Measurements from ENCODE around the gene AIP. TPM values are rescaled to one million over a fixed set of nuclear protein-coding genes. Genes with fewer than 3 reads are reported as not detected.

AIP gene
- polyA plus RNA-seq, 3 donors = 76.7 to 132 (median 99.3) TPM

DNA sequence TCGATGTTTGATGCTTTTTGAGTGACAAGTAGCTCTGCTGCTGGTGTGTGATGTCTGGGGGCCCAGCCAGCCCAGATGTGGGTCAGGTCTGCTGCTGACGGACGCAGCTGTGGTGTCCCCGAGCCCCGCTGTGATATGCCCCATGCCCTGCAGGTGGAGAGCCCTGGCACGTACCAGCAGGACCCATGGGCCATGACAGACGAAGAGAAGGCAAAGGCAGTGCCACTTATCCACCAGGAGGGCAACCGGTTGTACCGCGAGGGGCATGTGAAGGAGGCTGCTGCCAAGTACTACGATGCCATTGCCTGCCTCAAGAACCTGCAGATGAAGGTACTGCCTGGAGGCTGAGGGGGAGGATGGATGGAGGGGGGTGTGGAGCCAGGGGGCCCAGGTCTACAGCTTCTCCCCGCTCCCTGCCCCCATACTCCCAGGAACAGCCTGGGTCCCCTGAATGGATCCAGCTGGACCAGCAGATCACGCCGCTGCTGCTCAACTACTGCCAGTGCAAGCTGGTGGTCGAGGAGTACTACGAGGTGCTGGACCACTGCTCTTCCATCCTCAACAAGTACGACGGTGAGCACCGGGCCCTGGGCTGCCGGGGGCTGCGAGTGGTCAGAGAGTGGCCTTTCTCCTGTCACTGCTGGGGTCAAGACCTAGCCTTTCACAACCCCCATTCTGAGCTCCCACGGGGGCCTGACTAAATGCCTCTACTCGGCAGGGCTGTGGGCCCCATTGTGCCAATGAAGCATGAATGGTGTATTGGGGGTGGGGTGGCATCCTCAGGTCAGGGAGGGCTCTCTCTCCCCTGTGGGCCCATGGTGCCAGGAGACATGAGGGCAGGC is 7.3 kb downstream of the AIP start:
- Histone ChIP-seq H3K36me3 (replicated peaks in 1 of 2; ENCODE audit: control insufficient read depth in 1 of 2, insufficient read depth in 2 of 2, low read length in 2 of 2) (peaks cover 69 to 88% of the 10 kb centered on the region in 2 donors), H3K79me2 (ENCODE audit: insufficient read depth, low read length) (peaks cover 30% of the 10 kb centered on the region), H2AFZ (ENCODE audit: insufficient read depth, low read depth, low read length, poor library complexity, severe bottlenecking) (no peak overlapping the region), H3K27ac (ENCODE audit: low read depth in 1 of 2, low read length in 2 of 2) (no peak overlapping the region), H3K27me3 (ENCODE audit: control insufficient read depth in 2 of 2, insufficient read depth in 2 of 2, low read length in 2 of 2) (no peaks in the 10 kb centered on the region), H3K9me3 (replicated peaks in 1 of 2; ENCODE audit: control insufficient read depth in 1 of 2, insufficient read depth in 1 of 2, low read length in 2 of 2) (no peaks in the 10 kb centered on the region), H4K20me1 (ENCODE audit: insufficient read depth, low read length) (peaks cover 95% of the 10 kb centered on the region), H3K4me1 (ENCODE audit: control insufficient read depth in 1 of 2, insufficient read depth in 2 of 2, low read length in 2 of 2) (peaks cover 13 to 14% of the 10 kb centered on the region in 2 donors), H3K4me3 (replicated peaks in 1 of 3; ENCODE audit: low read depth in 2 of 3, low read length in 3 of 3) (no peak overlapping the region), H3K9ac (ENCODE audit: insufficient read depth, low read length, poor library complexity, severe bottlenecking) (no peak overlapping the region), H3K4me2 (replicated peaks; ENCODE audit: extremely low read depth, low read length, poor library complexity, severe bottlenecking) (no peak overlapping the region)
- intact Hi-C loops (cut with micrococcal nuclease) = no loop called here
- Mint-ChIP-seq H3K27ac (peak overlapping the region in 2 of 7 donors; percentile 37 to 54), H3K4me1 (peaks cover 14% of the 10 kb centered on the region), H3K27me3 (ENCODE audit: low read depth in 3 of 3) (no peaks in the 10 kb centered on the region), H3K9me3 (no peaks in the 10 kb centered on the region), H3K36me3 (peaks cover 64 to 85% of the 10 kb centered on the region in 2 donors), H3K4me3 (no peak overlapping the region)
- TF ChIP-seq CTCF (IDR thresholded peaks at IDR 0.05) = no peak
- WGBS (ENCODE audit: insufficient coverage) = 95% methylated on average over 19 of the region's 23 CpGs
- DNase-seq = no peak

DNA sequence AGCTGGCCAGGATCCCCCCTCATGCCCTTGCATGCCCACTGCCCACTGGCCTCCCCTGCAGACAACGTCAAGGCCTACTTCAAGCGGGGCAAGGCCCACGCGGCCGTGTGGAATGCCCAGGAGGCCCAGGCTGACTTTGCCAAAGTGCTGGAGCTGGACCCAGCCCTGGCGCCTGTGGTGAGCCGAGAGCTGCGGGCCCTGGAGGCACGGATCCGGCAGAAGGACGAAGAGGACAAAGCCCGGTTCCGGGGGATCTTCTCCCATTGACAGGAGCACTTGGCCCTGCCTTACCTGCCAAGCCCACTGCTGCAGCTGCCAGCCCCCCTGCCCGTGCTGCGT is 7.9 kb downstream of the AIP start:
- Mint-ChIP-seq H3K36me3 (peaks cover 66 to 91% of the 10 kb centered on the region in 2 donors), H3K4me3 (no peak overlapping the region), H3K27me3 (ENCODE audit: low read depth in 3 of 3) (no peaks in the 10 kb centered on the region), H3K4me1 (peaks cover 8% of the 10 kb centered on the region), H3K27ac (peak overlapping the region in 1 of 7 donors; percentile 55), H3K9me3 (no peaks in the 10 kb centered on the region)
- Histone ChIP-seq H3K4me1 (ENCODE audit: control insufficient read depth in 1 of 2, insufficient read depth in 2 of 2, low read length in 2 of 2) (peaks cover 8% of the 10 kb centered on the region in 2 donors), H3K4me2 (replicated peaks; ENCODE audit: extremely low read depth, low read length, poor library complexity, severe bottlenecking) (no peak overlapping the region), H3K4me3 (replicated peaks in 1 of 3; ENCODE audit: low read depth in 2 of 3, low read length in 3 of 3) (no peak overlapping the region), H3K9ac (ENCODE audit: insufficient read depth, low read length, poor library complexity, severe bottlenecking) (no peak overlapping the region), H4K20me1 (ENCODE audit: insufficient read depth, low read length) (peaks cover 97% of the 10 kb centered on the region), H3K27ac (ENCODE audit: low read depth in 1 of 2, low read length in 2 of 2) (no peak overlapping the region), H3K9me3 (replicated peaks in 1 of 2; ENCODE audit: control insufficient read depth in 1 of 2, insufficient read depth in 1 of 2, low read length in 2 of 2) (no peaks in the 10 kb centered on the region), H2AFZ (ENCODE audit: insufficient read depth, low read depth, low read length, poor library complexity, severe bottlenecking) (no peak overlapping the region), H3K79me2 (ENCODE audit: insufficient read depth, low read length) (peaks cover 24% of the 10 kb centered on the region), H3K27me3 (ENCODE audit: control insufficient read depth in 2 of 2, insufficient read depth in 2 of 2, low read length in 2 of 2) (no peaks in the 10 kb centered on the region), H3K36me3 (replicated peaks in 1 of 2; ENCODE audit: control insufficient read depth in 1 of 2, insufficient read depth in 2 of 2, low read length in 2 of 2) (peaks cover 75 to 94% of the 10 kb centered on the region in 2 donors)
- intact Hi-C loops (cut with micrococcal nuclease) = no loop called here
- TF ChIP-seq CTCF (IDR thresholded peaks at IDR 0.05) = no peak
- DNase-seq = no peak
- 97% methylated on average over 9 of the region's 15 CpGs for WGBS (ENCODE audit: insufficient coverage)
